ENCODE measurements around the gene PCSK5.

The PCSK5 gene

GRCh38 chr9:76232861-76233489 lies 342.5 kb downstream of the PCSK5 start:
- no peak for TF ChIP-seq CTCF (IDR thresholded peaks at IDR 0.05; ENCODE audit: low read depth, low read length, missing control alignments)
- no peak for DNase-seq (ENCODE audit: extremely low read depth, low read depth)
- H3K4me3 ChIP-seq (replicated peaks; ENCODE audit: low read depth, low read length), result no peak overlapping the region

GRCh38 chr9:76240578-76240977 lies 350.1 kb downstream of the PCSK5 start:
- no peak for TF ChIP-seq CTCF (IDR thresholded peaks at IDR 0.05; ENCODE audit: low read depth, low read length, missing control alignments)
- H3K4me3 ChIP-seq (replicated peaks; ENCODE audit: low read depth, low read length), result no peak overlapping the region
- DNase-seq (ENCODE audit: extremely low read depth, low read depth), result no peak

GRCh38 chr9:76245518-76245917 lies 355.0 kb downstream of the PCSK5 start:
- no peak for TF ChIP-seq CTCF (IDR thresholded peaks at IDR 0.05; ENCODE audit: low read depth, low read length, missing control alignments)
- DNase-seq (ENCODE audit: extremely low read depth, low read depth), result no peak
- H3K4me3 ChIP-seq (replicated peaks; ENCODE audit: low read depth, low read length), result no peak overlapping the region

GRCh38 chr9:76246680-76247079 lies 356.2 kb downstream of the PCSK5 start:
- TF ChIP-seq CTCF (IDR thresholded peaks at IDR 0.05; ENCODE audit: low read depth, low read length, missing control alignments), result no peak
- DNase-seq (ENCODE audit: extremely low read depth, low read depth), result no peak
- H3K4me3 ChIP-seq (replicated peaks; ENCODE audit: low read depth, low read length), result no peak overlapping the region

- no peak for TF ChIP-seq CTCF (IDR thresholded peaks at IDR 0.05; ENCODE audit: low read depth, low read length, missing control alignments)
- no peak for DNase-seq (ENCODE audit: extremely low read depth, low read depth)
Measured at GRCh38 chr9:76247426-76247825, 357.0 kb downstream of the PCSK5 start.

GRCh38 chr9:76249309-76249708 lies 358.8 kb downstream of the PCSK5 start:
- DNase-seq (ENCODE audit: extremely low read depth, low read depth), result no peak
- no peak overlapping the region for H3K4me3 ChIP-seq (replicated peaks; ENCODE audit: low read depth, low read length)
- TF ChIP-seq CTCF (IDR thresholded peaks at IDR 0.05; ENCODE audit: low read depth, low read length, missing control alignments), result no peak

More at GRCh38 chr9:76247426-76247825, 357.0 kb downstream of the PCSK5 start:
- no peak overlapping the region for H3K4me3 ChIP-seq (replicated peaks; ENCODE audit: low read depth, low read length)

Measured in HFF-Myc (cell line).